ENCODE results near the gene HOMER2.

GRCh38 chr15:82898961-82899360, 53.6 kb downstream of the HOMER2 start:
- TF ChIP-seq EZH2phosphoT487 (IDR thresholded peaks at IDR 0.05; ENCODE audit: borderline replicate concordance, low read depth, low read length) (no peak), CTCF (conservative IDR thresholded peaks at IDR 0.05; ENCODE audit: low read length) (no peak)
